Measurements from ENCODE around the gene E2F4. TPM values are rescaled to one million over a fixed set of nuclear protein-coding genes. Genes with fewer than 3 reads are reported as not detected.

E2F4 gene
- total RNA-seq, 2 donors from 2014 or later, result 71.8 to 72.8 TPM

GRCh38 chr16:67237396-67238277 is 45.7 kb downstream of the E2F4 start:
- H3K27ac ChIP-seq (ENCODE audit: low read depth, low read length), result no peak overlapping the region
- Mint-ChIP-seq H3K36me3 (ENCODE audit: low read depth) (peaks cover 51% of the 10 kb centered on the region), H3K9me3 (no peaks in the 10 kb centered on the region), H3K27ac (no peak overlapping the region), H3K4me1 (peaks cover 8% of the 10 kb centered on the region), H3K4me3 (no peak overlapping the region), H3K27me3 (ENCODE audit: insufficient read depth) (no peaks in the 10 kb centered on the region)
- no peak for DNase-seq
- H3K4me1 ChIP-seq (ENCODE audit: control insufficient read depth, insufficient read depth, low read length), result peaks cover 8% of the 10 kb centered on the region
- no peak overlapping the region for H3K9ac ChIP-seq (ENCODE audit: extremely low read depth, low read length, poor library complexity, severe bottlenecking)
- 88 to 95% methylated on average over 5 to 16 of the region's 16 CpGs for WGBS, 2 experiments (ENCODE audit: insufficient coverage in 1 of 2, insufficient read length in 1 of 2)
- no peaks in the 10 kb centered on the region for H3K27me3 ChIP-seq (ENCODE audit: control insufficient read depth, insufficient read depth, low read length, poor library complexity, severe bottlenecking)
- peaks cover 90% of the 10 kb centered on the region for H3K36me3 ChIP-seq (ENCODE audit: control insufficient read depth, insufficient read depth, low read length)
- TF ChIP-seq CTCF (conservative IDR thresholded peaks at IDR 0.05), result no peak
- H3K4me3 ChIP-seq (ENCODE audit: low read length), result no peak overlapping the region
- H3K9me3 ChIP-seq (ENCODE audit: control insufficient read depth, low read length), result no peaks in the 10 kb centered on the region

- no peak overlapping the region for H3K27ac Mint-ChIP-seq
- no peak overlapping the region for H3K4me3 Mint-ChIP-seq
- Histone ChIP-seq H3K27me3 (ENCODE audit: control insufficient read depth, insufficient read depth, low read length, poor library complexity, severe bottlenecking) (no peaks in the 10 kb centered on the region), H3K4me1 (ENCODE audit: control insufficient read depth, insufficient read depth, low read length) (peaks cover 8% of the 10 kb centered on the region), H3K9ac (ENCODE audit: extremely low read depth, low read length, poor library complexity, severe bottlenecking) (no peak overlapping the region), H3K9me3 (ENCODE audit: control insufficient read depth, low read length) (no peaks in the 10 kb centered on the region), H3K27ac (ENCODE audit: low read depth, low read length) (no peak overlapping the region), H3K36me3 (ENCODE audit: control insufficient read depth, insufficient read depth, low read length) (peaks cover 92% of the 10 kb centered on the region), H3K4me3 (ENCODE audit: low read length) (no peak overlapping the region)
- 98 to 100% methylated on average over 3 of the region's 3 CpGs for WGBS, 2 experiments (ENCODE audit: insufficient coverage in 1 of 2, insufficient read length in 1 of 2)
- no peaks in the 10 kb centered on the region for H3K27me3 Mint-ChIP-seq (ENCODE audit: insufficient read depth)
- peaks cover 48% of the 10 kb centered on the region for H3K36me3 Mint-ChIP-seq (ENCODE audit: low read depth)
- H3K9me3 Mint-ChIP-seq, result no peaks in the 10 kb centered on the region
- H3K4me1 Mint-ChIP-seq, result peaks cover 8% of the 10 kb centered on the region
- no peak for TF ChIP-seq CTCF (conservative IDR thresholded peaks at IDR 0.05)
- peak; percentile 35 for DNase-seq
Observed at GRCh38 chr16:67238278-67238575, 46.3 kb downstream of the E2F4 start.

GRCh38 chr16:67238806-67239470 is 47.0 kb downstream of the E2F4 start:
- Mint-ChIP-seq H3K4me1 (peaks cover 8% of the 10 kb centered on the region), H3K27ac (no peak overlapping the region), H3K9me3 (no peaks in the 10 kb centered on the region), H3K36me3 (ENCODE audit: low read depth) (peaks cover 44% of the 10 kb centered on the region), H3K27me3 (ENCODE audit: insufficient read depth) (no peaks in the 10 kb centered on the region), H3K4me3 (no peak overlapping the region)
- DNase-seq, result no peak
- no peak overlapping the region for H3K9ac ChIP-seq (ENCODE audit: extremely low read depth, low read length, poor library complexity, severe bottlenecking)
- H3K9me3 ChIP-seq (ENCODE audit: control insufficient read depth, low read length), result no peaks in the 10 kb centered on the region
- peaks cover 14% of the 10 kb centered on the region for H3K4me1 ChIP-seq (ENCODE audit: control insufficient read depth, insufficient read depth, low read length)
- no peak overlapping the region for H3K27ac ChIP-seq (ENCODE audit: low read depth, low read length)
- peaks cover 92% of the 10 kb centered on the region for H3K36me3 ChIP-seq (ENCODE audit: control insufficient read depth, insufficient read depth, low read length)
- WGBS, 2 experiments (ENCODE audit: insufficient coverage in 1 of 2, insufficient read length in 1 of 2), result 96 to 98% methylated on average over 8 to 9 of the region's 9 CpGs
- H3K27me3 ChIP-seq (ENCODE audit: control insufficient read depth, insufficient read depth, low read length, poor library complexity, severe bottlenecking), result no peaks in the 10 kb centered on the region
- no peak overlapping the region for H3K4me3 ChIP-seq (ENCODE audit: low read length)
- no peak for TF ChIP-seq CTCF (conservative IDR thresholded peaks at IDR 0.05)

Data from endodermal cell (in vitro differentiated cells).